Measurements from ENCODE around the gene PLEKHD1. TPM values are rescaled to one million over a fixed set of nuclear protein-coding genes. Genes with fewer than 3 reads are reported as not detected.

PLEKHD1 gene
- total and polyA plus RNA-seq, 2 of the 8 experiments (the other 6 are each of a cell fraction or from before 2014, with no cell fraction given), result 0.24 to 0.48 TPM

GRCh38 chr14:69485701-69486100 lies 1.2 kb downstream of the PLEKHD1 start:
- no peak overlapping the region for H4K8ac ChIP-seq (ENCODE audit: extremely low read depth, insufficient read depth, low read length)
- no peak overlapping the region for H3K18ac ChIP-seq (ENCODE audit: extremely low read depth, low read length)
- H3K79me2 ChIP-seq (ENCODE audit: control insufficient read depth in 1 of 2, insufficient read depth in 2 of 2, low read length in 2 of 2), result no peaks in the 10 kb centered on the region
- FAIRE-seq (no peak), DNase-seq (ENCODE audit: low read depth in 1 of 2, low spot score in 2 of 2) (no peak)
- no peak overlapping the region for H3K4ac ChIP-seq (replicated peaks; ENCODE audit: insufficient read length, low read depth, low read length)
- H3K27ac ChIP-seq (ENCODE audit: low read depth, low read length), result no peak overlapping the region
- H2BK20ac ChIP-seq (ENCODE audit: low read length), result peak overlapping the region; percentile 72; the same call in 1 of the 2 replicates
- POLR2A ChIA-PET (ENCODE audit: partially characterized antibody), result interaction anchor here (1.1 kb wide), 1 partner anchor 13 kb away, joined by 4 read pairs; no protein-coding TSS in a partner anchor
- H4K5ac ChIP-seq (ENCODE audit: insufficient read length, low read depth, low read length), result no peak overlapping the region
- H2BK120ac ChIP-seq (replicated peaks; ENCODE audit: low read depth, low read length), result no peak overlapping the region
- H3K79me1 ChIP-seq (ENCODE audit: low read depth, low read length), result no peaks in the 10 kb centered on the region
- H4K20me1 ChIP-seq (replicated peaks in 1 of 2; ENCODE audit: control insufficient read depth in 1 of 2, insufficient read depth in 2 of 2, low read length in 2 of 2), result peaks cover 0 to 1% of the 10 kb centered on the region in 2 experiments
- peaks cover 0 to 5% (median 3%) of the 10 kb centered on the region in 4 experiments; a peak in 1 of 7 replicates for H3K4me1 ChIP-seq (replicated peaks in 1 of 4; ENCODE audit: control insufficient read depth in 3 of 4, insufficient read depth in 4 of 4, low read length in 3 of 4)
- no peak overlapping the region for H2BK15ac ChIP-seq (ENCODE audit: low read length)
- H2AK5ac ChIP-seq (ENCODE audit: low read depth, low read length), result no peak overlapping the region
- no peak overlapping the region for H2AFZ ChIP-seq (ENCODE audit: low read length)
- H3K36me3 ChIP-seq (ENCODE audit: control insufficient read depth in 2 of 4, insufficient read depth in 4 of 4, low read length in 3 of 4), result no peaks in the 10 kb centered on the region
- no peaks in the 10 kb centered on the region for H3K9me3 ChIP-seq (ENCODE audit: insufficient read depth in 2 of 2, low read depth in 1 of 2, low read length in 1 of 2)
- H3K23ac ChIP-seq (ENCODE audit: insufficient read length), result no peak overlapping the region
- no peak overlapping the region for H2BK12ac ChIP-seq (ENCODE audit: low read depth, low read length)
- peaks cover 30 to 52% (median 45%) of the 10 kb centered on the region in 4 experiments for H3K27me3 ChIP-seq (replicated peaks in 1 of 4; ENCODE audit: control insufficient read depth in 3 of 4, extremely low read depth in 1 of 4, insufficient read depth in 3 of 4, low read length in 3 of 4)
- H3K9ac ChIP-seq (replicated peaks in 1 of 4; ENCODE audit: extremely low read depth in 1 of 4, low read depth in 3 of 4, low read length in 3 of 4), result no peak overlapping the region
- H2BK5ac ChIP-seq (ENCODE audit: low read depth, low read length), result no peak overlapping the region
- CTCF ChIA-PET (ENCODE audit: partially characterized antibody), result interaction anchor here (1.0 to 5.0 kb wide), 9 partner anchors 11 to 356 kb away, joined by 3 to 36 read pairs (median 4); no protein-coding TSS in a partner anchor
- no peak overlapping the region for H4K91ac ChIP-seq (replicated peaks; ENCODE audit: insufficient read length, low read length)
- H3K56ac ChIP-seq (replicated peaks; ENCODE audit: insufficient read length, low read depth, low read length), result no peak overlapping the region
- no peak overlapping the region; a peak in 1 of 4 replicates for H3K4me2 ChIP-seq (ENCODE audit: insufficient read depth in 1 of 2, low read depth in 2 of 2, low read length in 2 of 2)
- H3K4me3 ChIP-seq (ENCODE audit: extremely low read depth in 1 of 4, insufficient read depth in 2 of 4, low read depth in 3 of 4, low read length in 4 of 4), result no peak overlapping the region
- H3K23me2 ChIP-seq (ENCODE audit: low read depth, low read length), result peaks cover 16% of the 10 kb centered on the region
- H3K14ac ChIP-seq (ENCODE audit: insufficient read length), result no peak overlapping the region
- 74% methylated on average over 6 of the region's 6 CpGs; no CpG with 5 or more reads in 1 of the 2 experiments for WGBS, 2 experiments (ENCODE audit: extremely low coverage in 1 of 2, insufficient coverage in 1 of 2, insufficient read length in 1 of 2, insufficient replicate concordance in 2 of 2, low coverage in 1 of 2, low lambda C conversion rate in 2 of 2, missing lambda C conversion rate in 1 of 2)
- TF ChIP-seq BRCA1 (IDR thresholded peaks at IDR 0.05; ENCODE audit: low read depth, low read length), result no peak
- no peak for TF ChIP-seq SP1 (IDR thresholded peaks at IDR 0.05; ENCODE audit: low read depth, low read length)
- no peak for TF ChIP-seq CBX5 (IDR thresholded peaks at IDR 0.05; ENCODE audit: low read depth, low read length)
- TF ChIP-seq FOSL1 (IDR thresholded peaks at IDR 0.05; ENCODE audit: insufficient read depth, low read depth, low read length), result no peak
- no peak for TF ChIP-seq SIN3A (conservative IDR thresholded peaks at IDR 0.05 in 1 of 2, IDR thresholded peaks at IDR 0.05 in 1 of 2; ENCODE audit: low read depth in 1 of 2, low read length in 2 of 2)
- no peak for TF ChIP-seq SIRT6 (IDR thresholded peaks at IDR 0.05; ENCODE audit: low read length)
- TF ChIP-seq POU5F1 (IDR thresholded peaks at IDR 0.05; ENCODE audit: low read depth, low read length), result no peak
- TF ChIP-seq MAFK (IDR thresholded peaks at IDR 0.05; ENCODE audit: low read depth, low read length), result no peak
